Measurements from ENCODE around the gene RPS3.

GRCh38 chr11:75413864-75414263, 14.5 kb downstream of the RPS3 start:
- TF ChIP-seq FOXP1 (IDR thresholded peaks at IDR 0.05) (no peak), FOXP1 (CRISPR knock-in tag; IDR thresholded peaks at IDR 0.05) (no peak), HCFC1 (IDR thresholded peaks at IDR 0.05; ENCODE audit: low read depth, low read length) (no peak), GZF1 (CRISPR knock-in tag; IDR thresholded peaks at IDR 0.05) (no peak), MLLT10 (CRISPR knock-in tag; IDR thresholded peaks at IDR 0.05) (no peak), ZNF563 (CRISPR knock-in tag; IDR thresholded peaks at IDR 0.05) (no peak), ZNF121 (CRISPR knock-in tag; IDR thresholded peaks at IDR 0.05) (no peak), WIZ (CRISPR knock-in tag; IDR thresholded peaks at IDR 0.05) (no peak), EZH2 (conservative IDR thresholded peaks at IDR 0.05; ENCODE audit: low read depth, low read length) (no peak), ZNF235 (CRISPR knock-in tag; IDR thresholded peaks at IDR 0.05; ENCODE audit: borderline replicate concordance) (no peak), TAF15 (IDR thresholded peaks at IDR 0.05; ENCODE audit: low read depth, low read length, poor library complexity, severe bottlenecking) (no peak)

All from HepG2 (cell line).